Measurements from ENCODE around the gene LENG1.

LENG1 gene

DNA sequence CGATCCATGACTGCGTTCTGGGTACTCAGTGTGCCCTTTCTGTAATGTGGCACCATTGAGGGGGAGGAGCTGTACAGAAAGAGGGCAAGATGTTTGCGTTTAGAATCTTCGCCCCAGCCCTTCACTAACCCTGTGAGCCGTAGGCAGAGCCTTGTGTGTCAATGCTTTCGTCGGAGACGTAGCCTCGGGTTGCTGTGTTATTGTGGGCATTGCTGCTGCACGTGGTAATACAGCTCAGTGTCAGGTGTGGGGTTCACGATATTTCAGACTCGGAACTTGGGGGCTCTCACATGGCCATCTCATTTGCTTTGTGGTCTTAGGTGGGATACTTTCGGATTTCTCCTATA, 47.3 kb upstream of the LENG1 start:
- no peak for DNase-seq (ENCODE audit: extremely low spot score)
- ChIA-PET POLR2A (interaction anchor here (6.7 kb wide), 1 partner anchor 17 kb away, joined by 46 read pairs; the partner anchor contains the start of genes MBOAT7 and TSEN34), CTCF (no interaction called here)
- TF ChIP-seq ARNT (IDR thresholded peaks at IDR 0.05), result no peak
- TF ChIP-seq TARDBP (IDR thresholded peaks at IDR 0.05), result no peak
- no peak for TF ChIP-seq ZNF384 (IDR thresholded peaks at IDR 0.05)
- no peak for TF ChIP-seq ELF4 (IDR thresholded peaks at IDR 0.05)
- no peak for TF ChIP-seq SP1 (IDR thresholded peaks at IDR 0.05)
- TF ChIP-seq FOXM1 (IDR thresholded peaks at IDR 0.05; ENCODE audit: borderline replicate concordance), result no peak
- no peak for TF ChIP-seq FOXK2 (IDR thresholded peaks at IDR 0.05)
- no peak for TF ChIP-seq FOXA1 (IDR thresholded peaks at IDR 0.05)
- TF ChIP-seq HDGF (IDR thresholded peaks at IDR 0.05; ENCODE audit: borderline replicate concordance), result no peak
- TF ChIP-seq NFRKB (IDR thresholded peaks at IDR 0.05), result no peak
- TF ChIP-seq BHLHE40 (IDR thresholded peaks at IDR 0.05; ENCODE audit: borderline replicate concordance), result no peak
- no peak for TF ChIP-seq PKNOX1 (IDR thresholded peaks at IDR 0.05)
- no peak for TF ChIP-seq L3MBTL2 (conservative IDR thresholded peaks at IDR 0.05)

DNA sequence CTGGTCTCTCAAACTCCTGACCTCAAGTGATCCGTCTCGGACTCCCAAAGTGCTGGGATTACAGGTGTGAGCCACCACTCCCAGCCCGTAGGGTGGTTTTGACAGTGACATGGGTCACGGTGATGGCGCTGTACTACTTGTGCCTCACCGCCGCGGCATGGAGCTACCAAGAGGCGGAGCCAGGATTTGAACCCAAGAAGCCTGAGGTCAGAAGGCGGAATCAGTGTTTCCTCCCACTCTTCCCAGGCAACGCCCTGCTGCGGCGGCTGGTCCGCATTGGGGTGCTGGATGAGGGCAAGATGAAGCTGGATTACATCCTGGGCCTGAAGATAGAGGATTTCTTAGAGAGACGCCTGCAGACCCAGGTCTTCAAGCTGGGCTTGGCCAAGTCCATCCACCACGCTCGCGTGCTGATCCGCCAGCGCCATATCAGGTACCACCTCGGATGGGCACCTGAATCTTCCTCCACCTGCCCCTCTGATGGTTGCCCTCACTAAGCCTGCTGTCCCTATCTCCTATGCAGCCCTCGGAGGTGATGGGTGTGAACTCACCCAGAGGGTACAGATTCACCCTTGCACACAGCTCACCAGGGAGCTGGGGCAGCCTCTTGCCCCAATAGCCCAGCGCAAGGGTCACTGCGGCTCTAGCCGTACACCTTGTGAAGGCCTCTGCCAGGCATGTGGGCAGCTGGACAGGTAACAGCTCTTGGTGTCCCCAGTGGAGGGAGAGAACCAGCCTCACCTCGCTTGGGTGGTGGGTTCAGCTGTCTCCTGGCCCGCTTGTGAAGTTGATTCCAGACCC, 46.7 kb upstream of the LENG1 start:
- POLR2A ChIA-PET, result interaction anchor here (1.0 to 6.7 kb wide), 2 partner anchors 16 to 17 kb away, joined by 3 to 46 read pairs; partner anchors contain the start of genes MBOAT7 and TSEN34
- no peak for DNase-seq (ENCODE audit: extremely low spot score)
- CTCF ChIA-PET, result no interaction called here
- TF ChIP-seq ELF4 (IDR thresholded peaks at IDR 0.05), result no peak
- TF ChIP-seq ARNT (IDR thresholded peaks at IDR 0.05), result no peak
- no peak for TF ChIP-seq LEF1 (IDR thresholded peaks at IDR 0.05; ENCODE audit: borderline replicate concordance)
- TF ChIP-seq ZNF384 (IDR thresholded peaks at IDR 0.05), result no peak
- no peak for TF ChIP-seq PKNOX1 (IDR thresholded peaks at IDR 0.05)
- no peak for TF ChIP-seq FOXK2 (IDR thresholded peaks at IDR 0.05)
- no peak for TF ChIP-seq CTBP1 (IDR thresholded peaks at IDR 0.05; ENCODE audit: borderline replicate concordance)
- TF ChIP-seq FOXA1 (IDR thresholded peaks at IDR 0.05), result no peak
- TF ChIP-seq L3MBTL2 (conservative IDR thresholded peaks at IDR 0.05), result no peak
- no peak for TF ChIP-seq SUZ12 (IDR thresholded peaks at IDR 0.05)
- no peak for TF ChIP-seq HDGF (IDR thresholded peaks at IDR 0.05; ENCODE audit: borderline replicate concordance)
- TF ChIP-seq TARDBP (IDR thresholded peaks at IDR 0.05), result no peak

- POLR2A ChIA-PET, result interaction anchor here (1.0 to 6.7 kb wide), 2 partner anchors 15 to 17 kb away, joined by 3 to 46 read pairs; partner anchors contain the start of genes MBOAT7 and TSEN34
- DNase-seq (ENCODE audit: extremely low spot score), result no peak
- CTCF ChIA-PET, result no interaction called here
- TF ChIP-seq FOXA1 (IDR thresholded peaks at IDR 0.05), result no peak
- no peak for TF ChIP-seq SP1 (IDR thresholded peaks at IDR 0.05)
- no peak for TF ChIP-seq ZNF384 (IDR thresholded peaks at IDR 0.05)
- TF ChIP-seq NFRKB (IDR thresholded peaks at IDR 0.05), result no peak
- TF ChIP-seq CTBP1 (IDR thresholded peaks at IDR 0.05; ENCODE audit: borderline replicate concordance), result no peak
- no peak for TF ChIP-seq FOXM1 (IDR thresholded peaks at IDR 0.05; ENCODE audit: borderline replicate concordance)
- TF ChIP-seq ARNT (IDR thresholded peaks at IDR 0.05), result no peak
- no peak for TF ChIP-seq BHLHE40 (IDR thresholded peaks at IDR 0.05; ENCODE audit: borderline replicate concordance)
- TF ChIP-seq SUZ12 (IDR thresholded peaks at IDR 0.05), result no peak
- TF ChIP-seq PKNOX1 (IDR thresholded peaks at IDR 0.05), result no peak
- no peak for TF ChIP-seq FOXK2 (IDR thresholded peaks at IDR 0.05)
These were observed 45.4 kb upstream of the LENG1 start for GRCh38 chr19:54204767-54205468.

- no peak for DNase-seq (ENCODE audit: extremely low spot score)
These were observed 43.7 kb upstream of the LENG1 start for GRCh38 chr19:54203151-54203611.

GRCh38 chr19:54201980-54202379, 42.5 kb upstream of the LENG1 start:
- TF ChIP-seq HDGF (IDR thresholded peaks at IDR 0.05; ENCODE audit: borderline replicate concordance), result no peak
- no peak for TF ChIP-seq LEF1 (IDR thresholded peaks at IDR 0.05; ENCODE audit: borderline replicate concordance)
- no peak for TF ChIP-seq ZNF384 (IDR thresholded peaks at IDR 0.05)
- TF ChIP-seq L3MBTL2 (conservative IDR thresholded peaks at IDR 0.05), result no peak
- TF ChIP-seq FOXK2 (IDR thresholded peaks at IDR 0.05), result no peak
- no peak for TF ChIP-seq ELF4 (IDR thresholded peaks at IDR 0.05)
- TF ChIP-seq FOXA1 (IDR thresholded peaks at IDR 0.05), result no peak
- no peak for TF ChIP-seq NFRKB (IDR thresholded peaks at IDR 0.05)
- TF ChIP-seq CTBP1 (IDR thresholded peaks at IDR 0.05; ENCODE audit: borderline replicate concordance), result no peak
- no peak for TF ChIP-seq PKNOX1 (IDR thresholded peaks at IDR 0.05)
- no peak for TF ChIP-seq TARDBP (IDR thresholded peaks at IDR 0.05)
- no peak for TF ChIP-seq FOXM1 (IDR thresholded peaks at IDR 0.05; ENCODE audit: borderline replicate concordance)
- no peak for DNase-seq (ENCODE audit: extremely low spot score)
- ChIA-PET POLR2A (interaction anchor here (1.4 kb wide), 1 partner anchor 11 kb away, joined by 4 read pairs; the partner anchor contains the start of gene TSEN34), CTCF (no interaction called here)

More at GRCh38 chr19:54203151-54203611, 43.7 kb upstream of the LENG1 start:
- no peak for TF ChIP-seq ARNT (IDR thresholded peaks at IDR 0.05)
- no peak for TF ChIP-seq HDGF (IDR thresholded peaks at IDR 0.05; ENCODE audit: borderline replicate concordance)
- TF ChIP-seq TARDBP (IDR thresholded peaks at IDR 0.05), result no peak
- TF ChIP-seq SUZ12 (IDR thresholded peaks at IDR 0.05), result no peak
- no peak for TF ChIP-seq FOXA1 (IDR thresholded peaks at IDR 0.05)
- TF ChIP-seq FOXK2 (IDR thresholded peaks at IDR 0.05), result no peak
- TF ChIP-seq NFRKB (IDR thresholded peaks at IDR 0.05), result no peak
- TF ChIP-seq BHLHE40 (IDR thresholded peaks at IDR 0.05; ENCODE audit: borderline replicate concordance), result no peak
- no peak for TF ChIP-seq CTBP1 (IDR thresholded peaks at IDR 0.05; ENCODE audit: borderline replicate concordance)
- TF ChIP-seq SP1 (IDR thresholded peaks at IDR 0.05), result no peak
- ChIA-PET CTCF (no interaction called here), POLR2A (interaction anchor here (1.4 kb wide), 1 partner anchor 12 kb away, joined by 4 read pairs; the partner anchor contains the start of gene TSEN34)

Measured in HEK293T (cell line).